GM12878 (cell line): ENCODE measurements around the gene TUBGCP2. TPM values are rescaled to one million over a fixed set of nuclear protein-coding genes. Genes with fewer than 3 reads are reported as not detected.

Experiments
- ATAC-seq: fragments of 200-7000 bp; cut with Tn5 transposase; 3 replicates; pipeline ENCODE4 v1.9.1; 2020; ENCODE audit warnings: mild to moderate bottlenecking, moderate library complexity
- BruUV-seq: library from RNA; stranded (reverse); fragments of 400-500 nt; replicated peaks from 2 replicates; lab custom pipeline; 2021; lab: Mats Ljungman, UMichigan
- CTCF ChIA-PET: fragments of 300-600 bp; sonication (Branson Sonifier 250); formaldehyde crosslinking; extraction: SDS; loops from one replicate; lab custom pipeline; 2021; ENCODE audit warnings: inconsistent platforms; lab: Yijun Ruan, JAX
- POLR2A ChIA-PET: fragments of 350-600 bp; formaldehyde crosslinking; extraction: SDS; loops from one replicate; lab custom pipeline; 2021; ENCODE audit warnings: inconsistent platforms; lab: Charles Lee
- RAD21 ChIA-PET: fragments of 300-600 bp; sonication (Branson Sonifier 250); formaldehyde crosslinking; loops from one replicate; lab custom pipeline; 2023; ENCODE audit warnings: antibody characterized with exemption; ENCODE audit not compliant: unreplicated experiment; lab: Charles Lee
- SMC1A ChIA-PET: fragments of 300-600 bp; sonication (Branson Sonifier 250); formaldehyde crosslinking; loops from one replicate; lab custom pipeline; 2023; ENCODE audit not compliant: unreplicated experiment, uncharacterized antibody; lab: Charles Lee
- DNase-seq: peaks from one replicate; pipeline ENCODE4 v3.0.0-alpha.2; 2011; ENCODE audit warnings: low read depth, low spot score
- FAIRE-seq: peaks from 3 replicates; lab custom pipeline; 2011; peaks lifted over from hg19 to GRCh38; lab: Jason Lieb, UNC
- H2AFZ ChIP-seq: 2 replicates; pipeline ENCODE4 v1.6.0; 2011; ENCODE audit warnings: low read depth, low read length, control low read depth; ENCODE audit not compliant: control insufficient read depth
- H3K27ac ChIP-seq: 2 replicates; pipeline ENCODE4 v1.5.1; 2011; ENCODE audit warnings: control low read depth; ENCODE audit not compliant: control insufficient read depth, insufficient read depth
- H3K27me3 ChIP-seq, 2 experiments: replicated peaks in 1 of 2; 2 replicates each; pipeline versions ENCODE4 v1.6.0 to v1.6.1; 2011; ENCODE audit warnings: low read length in 1 of 2; ENCODE audit not compliant: control insufficient read depth in 2 of 2, insufficient read depth in 2 of 2
- H3K36me3 ChIP-seq, 2 experiments: 2 replicates each; pipeline ENCODE4 v1.5.1; 2011; ENCODE audit warnings: low read length in 1 of 2; ENCODE audit not compliant: control insufficient read depth in 2 of 2, insufficient read depth in 2 of 2
- H3K4me1 ChIP-seq: 2 replicates; pipeline ENCODE4 v1.6.1; 2011; ENCODE audit warnings: mild to moderate bottlenecking, low read length, moderate library complexity, mixed read lengths; ENCODE audit not compliant: control insufficient read depth, insufficient read depth
- H3K4me2 ChIP-seq: 2 replicates; pipeline ENCODE4 v1.6.0; 2011; ENCODE audit warnings: control low read depth; ENCODE audit not compliant: control insufficient read depth, insufficient read depth
- H3K4me3 ChIP-seq: fragments of 200-600 bp; sonication (generic); 2 replicates; pipeline ENCODE4 v1.5.1; 2016
- H3K79me2 ChIP-seq: 2 replicates; pipeline ENCODE4 v1.6.0; 2011; ENCODE audit warnings: low read length; ENCODE audit not compliant: control insufficient read depth, insufficient read depth
- H3K9ac ChIP-seq: 2 replicates; pipeline ENCODE4 v1.8.0; 2011; ENCODE audit warnings: low read length, control low read depth, mixed read lengths; ENCODE audit not compliant: control insufficient read depth, insufficient read depth
- H3K9me3 ChIP-seq: replicated peaks from 3 replicates; pipeline ENCODE4 v1.5.1; 2011; ENCODE audit warnings: mild to moderate bottlenecking, low read length; ENCODE audit not compliant: control insufficient read depth, insufficient read depth
- H4K20me1 ChIP-seq: 2 replicates; pipeline ENCODE4 v1.6.0; 2011; ENCODE audit not compliant: control insufficient read depth, insufficient read depth
- BCLAF1 ChIP-seq: fragments of 450-650 bp; IDR thresholded peaks from 2 replicates; pipeline ENCODE4 v1.6.1; 2017; ENCODE audit warnings: antibody characterized with exemption, mild to moderate bottlenecking, moderate library complexity
- CHD1 ChIP-seq: IDR thresholded peaks from 2 replicates; pipeline ENCODE4 v1.6.1; 2012; ENCODE audit warnings: low read depth, low read length, improper control_type of control experiment
- CHD4 ChIP-seq: fragments of 200-600 bp; sonication (generic); IDR thresholded peaks from 2 replicates; pipeline ENCODE4 v1.6.1; 2016; ENCODE audit warnings: mild to moderate bottlenecking
- FOS ChIP-seq: IDR thresholded peaks from 3 replicates; pipeline ENCODE4 v1.6.1; 2011; ENCODE audit warnings: borderline replicate concordance; ENCODE audit not compliant: insufficient read length; ENCODE audit errors: extremely low read depth
- FOXK2 ChIP-seq: fragments of 450-650 bp; IDR thresholded peaks from 2 replicates; pipeline ENCODE4 v1.6.1; 2017; ENCODE audit warnings: mild to moderate bottlenecking, moderate library complexity
- JUND ChIP-seq: IDR thresholded peaks from 2 replicates; pipeline ENCODE4 v1.6.1; 2012; ENCODE audit warnings: low read depth, mild to moderate bottlenecking, low read length, improper control_type of control experiment, moderate library complexity
- KAT2A ChIP-seq: conservative IDR thresholded peaks from 2 replicates; pipeline ENCODE4 v1.6.1; 2011; ENCODE audit warnings: low read depth, low read length; ENCODE audit not compliant: control insufficient read depth
- KDM1A ChIP-seq: fragments of 200-600 bp; sonication (generic); IDR thresholded peaks from 2 replicates; pipeline ENCODE4 v1.6.1; 2016; ENCODE audit warnings: borderline replicate concordance
- NFYB ChIP-seq: IDR thresholded peaks from 2 replicates; pipeline ENCODE4 v1.6.1; 2011; ENCODE audit warnings: low read depth, mild to moderate bottlenecking, low read length, improper control_type of control experiment, moderate library complexity; ENCODE audit not compliant: insufficient read depth
- RUNX3 ChIP-seq: IDR thresholded peaks from 2 replicates; pipeline ENCODE4 v1.6.1; 2012; ENCODE audit warnings: low read length, inconsistent platforms
- SUPT20H ChIP-seq: IDR thresholded peaks from 2 replicates; pipeline ENCODE4 v1.6.1; 2011; ENCODE audit warnings: low read depth, mild to moderate bottlenecking, low read length, moderate library complexity, borderline replicate concordance; ENCODE audit not compliant: control insufficient read depth
- YBX1 ChIP-seq: fragments of 450-650 bp; IDR thresholded peaks from 2 replicates; pipeline ENCODE4 v1.6.1; 2016; ENCODE audit warnings: antibody characterized with exemption
- YY1 ChIP-seq: IDR thresholded peaks from 2 replicates; pipeline ENCODE4 v1.6.1; 2011; ENCODE audit warnings: low read depth, mild to moderate bottlenecking, low read length
- WGBS: methylation state at CpG from one replicate; pipeline ENCODE4 v1.1.6; 2016; ENCODE audit warnings: low lambda C conversion rate; ENCODE audit not compliant: insufficient replicate concordance, insufficient coverage; ENCODE audit errors: missing lambda C conversion rate; 5-methylcytosine and 5-hydroxymethylcytosine counted together
- in situ Hi-C: fragments of 300-500 bp; cut with MboI; formaldehyde crosslinking; loops from 9 replicates; pipeline ENCODE4 v1.14.3; 2018; ENCODE audit warnings: mixed read lengths
- intact Hi-C: fragments of 100-400 bp; cut with micrococcal nuclease; formaldehyde crosslinking; loops from one replicate; pipeline ENCODE4 v1.14.2; 2022; ENCODE audit not compliant: unreplicated experiment
- polyA plus RNA-seq, 11 experiments: library from polyadenylated mRNA; depleted of rRNA in 4 of 11; unstranded in 6 of 11; stranded (reverse) in 5 of 11; fragments of >200 nt; fragmentation: Nextera tagmentation in 4 of 11; fragmentation: Illumina TruSeq in 1 of 11; extraction: Ambion mirVana in 4 of 11; extraction: Trizol in 1 of 11; gene quantifications; 1 replicate in 1 of 11; 2 replicates in 10 of 11; pipeline versions ENCODE4 v1.2.1 to v1.2.3, GENCODE V29; 2011 to 2016; ENCODE audit warnings: inconsistent platforms in 2 of 11, missing spikeins in 2 of 11, low read depth in 1 of 11
- total RNA-seq, 4 experiments: library from RNA; depleted of rRNA in 3 of 4; stranded (reverse); fragments of >200 nt in 3 of 4; fragmentation: Illumina TruSeq in 1 of 4; extraction: Trizol in 1 of 4; gene quantifications; 2 replicates each; pipeline versions ENCODE4 v1.2.1 to v1.2.3, GENCODE V29; 2013 to 2021

Gene TUBGCP2
- total and polyA plus RNA-seq, 10 of the 15 experiments (the other 5 are each of a cell fraction or from before 2014, with no cell fraction given): 4.8 to 47.1 (median 34.7) TPM

DNA sequence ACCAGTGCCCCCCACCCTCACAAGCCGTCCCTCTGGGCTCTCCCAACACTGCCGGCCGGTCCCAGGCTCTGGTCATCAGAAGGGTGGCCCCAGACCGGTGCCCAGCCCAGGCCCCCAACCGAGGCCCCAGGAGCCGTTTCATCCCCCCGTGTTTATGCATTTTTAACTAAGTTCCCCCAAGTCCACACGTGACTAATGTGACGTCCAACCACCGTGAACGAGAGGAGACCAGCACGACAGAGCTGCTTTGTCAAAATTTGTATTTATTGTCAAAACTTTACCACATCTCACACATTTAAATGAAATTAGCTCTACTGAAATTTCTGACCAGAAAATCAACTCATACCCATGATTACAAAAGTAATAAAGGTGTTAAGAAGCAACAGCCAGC is 62.4 kb downstream of the TUBGCP2 start:
- WGBS: 13% methylated on average over 7 of the region's 12 CpGs
- Histone ChIP-seq H4K20me1 (no peaks in the 10 kb centered on the region; the same call in 1 of the 2 replicates), H3K9me3 (no peaks in the 10 kb centered on the region), H2AFZ (no peak overlapping the region), H3K27ac (no peak overlapping the region), H3K4me1 (peaks cover 12% of the 10 kb centered on the region), H3K36me3 (no peaks in the 10 kb centered on the region), H3K4me2 (no peak overlapping the region), H3K9ac (no peak overlapping the region), H3K79me2 (no peaks in the 10 kb centered on the region), H3K4me3 (no peak overlapping the region)
- SMC1A ChIA-PET: no interaction called here
- DNase-seq: no peak
- POLR2A ChIA-PET: no interaction called here
- RAD21 ChIA-PET: no interaction called here
- in situ Hi-C loops: no loop called here
- no peak for FAIRE-seq
- intact Hi-C loops: no loop called here
- ATAC-seq: no peak
- no TSS peak for BruUV-seq
- TF ChIP-seq YY1 (no peak), YBX1 (no peak), RUNX3 (no peak), FOXK2 (no peak), SUPT20H (no peak), KDM1A (no peak), KAT2A (no peak), FOS (no peak), CHD1 (no peak), BCLAF1 (no peak), JUND (no peak), NFYB (no peak), CHD4 (no peak)
- TF ChIP-seq, all 136 proteins: peak for 0
- 0 out of 4 replicates have a peak, but pooled peaks cover 0 to 1% of the 10 kb centered on the region in 2 experiments for H3K27me3 ChIP-seq
- CTCF ChIA-PET: no interaction called here
